WTC11 (cell line): ENCODE measurements around the gene SYT13.
"Not testable (repeated sequence)": the region's sequence is repeated elsewhere in the genome, so short reads cannot be mapped to it uniquely, and the experiment has no call there.

Source experiments
- ATF3 ChIP-seq: sonication (generic); formaldehyde crosslinking; conservative IDR thresholded peaks from 2 replicates; pipeline ENCODE4 v1.8.1; 2022; ENCODE audit warnings: mild to moderate bottlenecking, missing genetic modification reagents
- CTCF ChIP-seq: fragments of 200-600 bp; IDR thresholded peaks from 2 replicates; pipeline ENCODE4 v1.8.0; 2022; ENCODE audit warnings: antibody characterized with exemption
- SP1 ChIP-seq: sonication (generic); formaldehyde crosslinking; conservative IDR thresholded peaks from 2 replicates; pipeline ENCODE4 v1.8.1; 2022; ENCODE audit warnings: missing genetic modification reagents

GRCh38 chr11:45249372-45249771 is 36.8 kb downstream of the SYT13 start:
- not testable (repeated sequence) for TF ChIP-seq ATF3 (CRISPR knock-in tag); CTCF; SP1
